Duodenal mucosa (tissue), 2 donors: ENCODE measurements around the gene GNB3.
"Not testable (repeated sequence)": the region's sequence is repeated elsewhere in the genome, so short reads cannot be mapped to it uniquely, and the experiment has no call there.

ENCODE experiments used
- H3K27ac ChIP-seq: one replicate; pipeline ENCODE4 v1.7.0; 2013; ENCODE audit warnings: low read depth, low read length
- H3K27me3 ChIP-seq, 2 donors: one replicate each; pipeline ENCODE4 v1.7.0; 2013; ENCODE audit warnings: low read length in 2 of 2, control low read depth in 1 of 2; ENCODE audit not compliant: insufficient read depth in 2 of 2, control insufficient read depth in 1 of 2
- H3K36me3 ChIP-seq, 2 donors: one replicate each; pipeline ENCODE4 v1.7.0; 2013; ENCODE audit warnings: low read length in 2 of 2, control low read depth in 1 of 2; ENCODE audit not compliant: insufficient read depth in 2 of 2, control insufficient read depth in 1 of 2
- H3K4me1 ChIP-seq, 2 donors: one replicate each; pipeline ENCODE4 v1.7.0; 2013; ENCODE audit warnings: low read length in 2 of 2, control low read depth in 1 of 2; ENCODE audit not compliant: insufficient read depth in 2 of 2, control insufficient read depth in 1 of 2
- H3K4me3 ChIP-seq, 2 donors: one replicate each; pipeline ENCODE4 v1.7.0; 2013; ENCODE audit warnings: low read length in 2 of 2, low read depth in 1 of 2
- H3K9ac ChIP-seq, 2 donors: one replicate each; pipeline ENCODE4 v1.7.0; 2013; ENCODE audit warnings: low read length in 2 of 2, low read depth in 1 of 2
- H3K9me3 ChIP-seq, 2 donors: one replicate each; pipeline ENCODE4 v1.7.0; 2013; ENCODE audit warnings: low read length in 2 of 2, control low read depth in 1 of 2; ENCODE audit not compliant: control insufficient read depth in 1 of 2

The GNB3 gene

GRCh38 chr12:6858799-6859198, 18.1 kb downstream of the GNB3 start:
- Histone ChIP-seq H3K4me3 (no peak overlapping the region), H3K9me3 (no peaks in the 10 kb centered on the region), H3K4me1 (peaks cover 0 to under 1% of the 10 kb centered on the region in 2 donors), H3K9ac (no peak overlapping the region), H3K27me3 (no peaks in the 10 kb centered on the region), H3K36me3 (peaks cover 51 to 82% of the 10 kb centered on the region in 2 donors), H3K27ac (no peak overlapping the region)

- no peaks in the 10 kb centered on the region for H3K4me1 ChIP-seq
- H3K27me3 ChIP-seq = no peaks in the 10 kb centered on the region
- H3K36me3 ChIP-seq = peaks cover 57 to 95% of the 10 kb centered on the region in 2 donors
- H3K27ac ChIP-seq = no peak overlapping the region
- H3K9ac ChIP-seq = no peak overlapping the region
- no peaks in the 10 kb centered on the region for H3K9me3 ChIP-seq
- no peak overlapping the region for H3K4me3 ChIP-seq
Observed at GRCh38 chr12:6860116-6860515, 19.4 kb downstream of the GNB3 start.

GRCh38 chr12:6860942-6861341, 20.2 kb downstream of the GNB3 start:
- H3K27me3 ChIP-seq = no peaks in the 10 kb centered on the region
- H3K4me3 ChIP-seq = no peak overlapping the region
- H3K9ac ChIP-seq = no peak overlapping the region
- no peak overlapping the region for H3K27ac ChIP-seq
- peaks cover 58 to 91% of the 10 kb centered on the region in 2 donors for H3K36me3 ChIP-seq
- H3K9me3 ChIP-seq = no peaks in the 10 kb centered on the region
- H3K4me1 ChIP-seq = no peaks in the 10 kb centered on the region

GRCh38 chr12:6861391-6861790, 20.7 kb downstream of the GNB3 start:
- H3K4me1 ChIP-seq = no peaks in the 10 kb centered on the region
- H3K27ac ChIP-seq = no peak overlapping the region
- no peak overlapping the region for H3K4me3 ChIP-seq
- H3K27me3 ChIP-seq = no peaks in the 10 kb centered on the region
- peaks cover 58 to 87% of the 10 kb centered on the region in 2 donors for H3K36me3 ChIP-seq
- H3K9me3 ChIP-seq = no peaks in the 10 kb centered on the region
- H3K9ac ChIP-seq = no peak overlapping the region

- no peaks in the 10 kb centered on the region for H3K27me3 ChIP-seq
- H3K9me3 ChIP-seq = no peaks in the 10 kb centered on the region
- H3K4me1 ChIP-seq = peaks cover 0 to 7% of the 10 kb centered on the region in 2 donors
- no peak overlapping the region for H3K9ac ChIP-seq
- peaks cover 48 to 70% of the 10 kb centered on the region in 2 donors for H3K36me3 ChIP-seq
- no peak overlapping the region for H3K4me3 ChIP-seq
- H3K27ac ChIP-seq = no peak overlapping the region
Observed at GRCh38 chr12:6863033-6863432, 22.3 kb downstream of the GNB3 start.

- no peaks in the 10 kb centered on the region for H3K27me3 ChIP-seq
- H3K4me3 ChIP-seq = no peak overlapping the region
- H3K36me3 ChIP-seq = peaks cover 41 to 63% of the 10 kb centered on the region in 2 donors
- no peak overlapping the region for H3K9ac ChIP-seq
- H3K27ac ChIP-seq = no peak overlapping the region
- H3K9me3 ChIP-seq = no peaks in the 10 kb centered on the region
- peaks cover 7 to 13% of the 10 kb centered on the region in 2 donors for H3K4me1 ChIP-seq
Observed at GRCh38 chr12:6863586-6864321, 23.0 kb downstream of the GNB3 start.

GRCh38 chr12:6865307-6865706, 24.6 kb downstream of the GNB3 start:
- H3K9me3 ChIP-seq = not testable (repeated sequence)
- peaks cover 39 to 58% of the 10 kb centered on the region in 2 donors for H3K36me3 ChIP-seq

GRCh38 chr12:6866163-6866919, 25.6 kb downstream of the GNB3 start:
- Histone ChIP-seq H3K9ac (peak overlapping the region; percentile 81 to 82), H3K36me3 (peaks cover 37 to 58% of the 10 kb centered on the region in 2 donors), H3K4me1 (peaks cover 32 to 38% of the 10 kb centered on the region in 2 donors), H3K9me3 (no peaks in the 10 kb centered on the region), H3K27me3 (no peaks in the 10 kb centered on the region), H3K4me3 (peak overlapping the region; percentile 77 to 94), H3K27ac (no peak overlapping the region)

More at GRCh38 chr12:6865307-6865706, 24.6 kb downstream of the GNB3 start:
- not testable (repeated sequence) for H3K27ac ChIP-seq, H3K27me3 ChIP-seq, H3K9ac ChIP-seq, H3K4me3 ChIP-seq
- peaks cover 22 to 29% of the 10 kb centered on the region in 2 donors for H3K4me1 ChIP-seq

- H3K36me3 ChIP-seq = peaks cover 32 to 53% of the 10 kb centered on the region in 2 donors
- H3K4me1 ChIP-seq = peaks cover 38 to 44% of the 10 kb centered on the region in 2 donors
- H3K27ac ChIP-seq = peak overlapping the region; percentile 79
- peak overlapping the region; percentile 77 to 94 for H3K4me3 ChIP-seq
- H3K9me3 ChIP-seq = no peaks in the 10 kb centered on the region
- no peaks in the 10 kb centered on the region for H3K27me3 ChIP-seq
- peak overlapping the region; percentile 81 to 82 for H3K9ac ChIP-seq
Observed at GRCh38 chr12:6866920-6867412, 26.2 kb downstream of the GNB3 start.
